CD4-positive, CD25-positive, alpha-beta regulatory T cell (primary cell): ENCODE data around the gene AMHR2. TPM values are rescaled to one million over a fixed set of nuclear protein-coding genes. Genes with fewer than 3 reads are reported as not detected.
A peak's percentile ranks its signal among the peaks of the same experiment; 100 is the strongest.
"Not testable (repeated sequence)": the region's sequence is repeated elsewhere in the genome, so short reads cannot be mapped to it uniquely, and the experiment has no call there.

Source experiments
- ATAC-seq, 2 donors: fragments of 150-1000 bp; cut with Tn5 transposase; one replicate each; pipeline ENCODE4 v1.10.0; 2021; ENCODE audit warnings: low read depth in 2 of 2, moderate number of reproducible peaks in 2 of 2, moderate library complexity in 1 of 2
- DNase-seq, 3 donors: peaks; one replicate each; pipeline versions ENCODE4 v3.0.0 to v3.0.0-alpha.2; 2012 to 2022; ENCODE audit warnings: mixed read lengths in 1 of 3
- H3K27ac ChIP-seq: one replicate; pipeline ENCODE4 v1.7.0; 2013; ENCODE audit warnings: mild to moderate bottlenecking, low read length; ENCODE audit not compliant: insufficient read depth, poor library complexity, severe bottlenecking
- H3K27me3 ChIP-seq: one replicate; pipeline ENCODE4 v1.7.0; 2013; ENCODE audit warnings: low read length; ENCODE audit not compliant: control insufficient read depth, insufficient read depth
- H3K36me3 ChIP-seq: one replicate; pipeline ENCODE4 v1.7.0; 2013; ENCODE audit warnings: mild to moderate bottlenecking, low read length, moderate library complexity; ENCODE audit not compliant: control insufficient read depth, insufficient read depth
- H3K4me1 ChIP-seq: 2 replicates; pipeline ENCODE4 v1.7.0; 2013; ENCODE audit warnings: mild to moderate bottlenecking, low read length; ENCODE audit not compliant: insufficient read depth, control insufficient read depth, poor library complexity, severe bottlenecking
- H3K4me3 ChIP-seq: one replicate; pipeline ENCODE4 v1.7.0; 2013; ENCODE audit warnings: low read depth, mild to moderate bottlenecking, low read length, moderate library complexity
- H3K9me3 ChIP-seq, 2 experiments: 1 replicate in 1 of 2; 2 replicates in 1 of 2; pipeline ENCODE4 v1.7.0; 2013; ENCODE audit warnings: low read length in 2 of 2, mild to moderate bottlenecking in 1 of 2, moderate library complexity in 1 of 2; ENCODE audit not compliant: control insufficient read depth in 2 of 2
- H3K27ac Mint-ChIP-seq, 3 donors: one replicate each; pipeline ENCODE4 v1.8.0; 2020 to 2022; ENCODE audit warnings: mild to moderate bottlenecking in 3 of 3, mixed read lengths in 3 of 3, moderate library complexity in 2 of 3
- H3K27me3 Mint-ChIP-seq: one replicate; pipeline ENCODE4 v1.8.0; 2022; ENCODE audit warnings: mild to moderate bottlenecking, mixed read lengths
- H3K36me3 Mint-ChIP-seq: one replicate; pipeline ENCODE4 v1.8.0; 2020; ENCODE audit warnings: mixed read lengths
- H3K4me1 Mint-ChIP-seq, 4 donors: one replicate each; pipeline ENCODE4 v1.8.0; 2020 to 2022; ENCODE audit warnings: mixed read lengths in 4 of 4, mild to moderate bottlenecking in 1 of 4
- H3K4me3 Mint-ChIP-seq, 4 donors: one replicate each; pipeline ENCODE4 v1.8.0; 2020 to 2022; ENCODE audit warnings: mild to moderate bottlenecking in 4 of 4, mixed read lengths in 4 of 4, moderate library complexity in 3 of 4
- H3K9me3 Mint-ChIP-seq, 7 donors: one replicate each; pipeline ENCODE4 v1.8.0; 2020 to 2022; ENCODE audit warnings: mixed read lengths in 7 of 7, mild to moderate bottlenecking in 3 of 7, moderate library complexity in 2 of 7
- polyA plus RNA-seq, 4 donors: library from polyadenylated mRNA; unstranded; fragments of 300-500 nt; fragmentation: Illumina TruSeq; gene quantifications; one replicate each; pipeline ENCODE4 v1.2.3, GENCODE V29; 2021
- total RNA-seq: library from RNA; stranded (reverse); gene quantifications from one replicate; pipeline ENCODE4 v1.2.3, GENCODE V29; 2022

Gene AMHR2
- total and polyA plus RNA-seq, 5 donors from 2014 or later: not detected

DNA sequence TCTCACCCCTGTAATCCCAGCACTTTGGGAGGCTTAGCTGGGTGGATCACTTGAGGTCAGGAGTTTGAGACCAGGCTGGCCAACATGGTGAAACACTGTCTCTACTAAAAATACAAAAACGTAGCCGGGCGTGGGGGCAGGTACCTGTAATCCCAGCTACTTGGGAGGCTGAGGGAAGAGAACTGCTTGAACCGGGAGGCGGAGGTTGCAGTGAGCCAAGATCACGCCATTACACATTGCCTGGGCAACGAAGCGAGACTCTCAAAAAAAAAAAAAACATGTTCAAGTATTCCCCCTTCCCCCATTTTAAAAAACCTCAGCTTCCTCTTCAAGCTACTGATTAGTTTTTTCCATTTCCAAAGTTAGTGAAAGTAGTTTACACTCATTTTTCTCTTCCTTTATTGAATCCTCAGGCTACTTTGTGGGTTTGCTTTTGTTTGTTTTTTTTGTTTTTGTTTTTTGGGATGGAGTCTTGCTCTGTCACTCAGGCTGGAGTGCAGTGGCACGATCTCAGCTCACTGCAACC lies 6.3 kb upstream of the AMHR2 start:
- peaks cover 17% of the 10 kb centered on the region for H3K4me1 ChIP-seq
- peak overlapping the region in 1 of 3 donors; percentile 69 for H3K27ac Mint-ChIP-seq
- H3K4me3 Mint-ChIP-seq, H3K27me3 Mint-ChIP-seq, H3K9me3 ChIP-seq, ATAC-seq, H3K27ac ChIP-seq, DNase-seq, H3K36me3 Mint-ChIP-seq, H3K27me3 ChIP-seq, H3K9me3 Mint-ChIP-seq, H3K36me3 ChIP-seq, H3K4me3 ChIP-seq: not testable (repeated sequence)
- H3K4me1 Mint-ChIP-seq: peaks cover 22 to 47% (median 27%) of the 10 kb centered on the region in 4 donors

DNA sequence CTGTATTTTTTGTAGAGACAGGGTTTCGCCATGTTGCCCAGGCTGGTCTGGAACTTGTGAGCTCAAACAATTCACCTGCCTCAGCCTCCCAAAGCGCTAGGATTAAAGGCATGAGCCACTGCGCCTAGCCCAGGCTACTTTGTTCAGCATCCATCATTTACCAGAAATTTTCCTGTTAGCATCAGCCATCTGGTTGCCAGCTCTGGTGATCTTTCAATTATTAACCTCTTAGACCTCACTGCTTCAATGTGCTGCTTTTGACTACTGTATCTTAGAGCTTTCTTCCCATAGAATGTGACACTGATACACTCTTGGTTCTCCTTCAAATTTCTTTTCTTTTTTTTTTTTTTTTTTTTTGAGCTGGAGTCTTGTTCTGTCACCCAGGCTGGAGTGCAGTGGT lies 5.4 kb upstream of the AMHR2 start:
- Mint-ChIP-seq H3K36me3 (peaks cover 3% of the 10 kb centered on the region), H3K9me3 (no peaks in the 10 kb centered on the region), H3K27me3 (no peaks in the 10 kb centered on the region), H3K4me1 (peaks cover 14 to 39% (median 20%) of the 10 kb centered on the region in 4 donors), H3K27ac (peak overlapping the region in 2 of 3 donors; percentile 33 to 69), H3K4me3 (no peak overlapping the region)
- Histone ChIP-seq H3K36me3 (peaks cover 5% of the 10 kb centered on the region), H3K4me3 (no peak overlapping the region), H3K4me1 (peaks cover 15% of the 10 kb centered on the region), H3K9me3 (no peaks in the 10 kb centered on the region), H3K27me3 (no peaks in the 10 kb centered on the region), H3K27ac (no peak overlapping the region)
- ATAC-seq (no peak), DNase-seq (no peak)

DNA sequence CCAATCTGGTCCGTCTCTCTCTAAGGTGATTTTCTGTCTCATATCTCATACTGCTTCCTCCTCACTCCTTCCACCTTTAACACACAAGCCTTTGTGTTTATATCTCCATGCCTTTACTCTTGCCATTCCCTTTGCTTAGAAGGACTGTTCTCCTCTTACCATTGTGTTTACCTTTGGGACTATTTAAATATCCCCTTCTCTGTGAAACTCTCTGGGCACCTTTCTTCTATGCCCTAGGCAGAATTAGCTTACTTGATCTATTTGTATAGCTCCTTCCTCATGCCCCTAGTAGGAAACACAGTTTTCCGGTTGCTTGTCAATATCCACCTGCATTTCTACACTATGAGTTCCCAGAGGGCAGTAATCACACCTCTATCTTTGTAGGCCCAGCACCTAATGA lies 3.9 kb upstream of the AMHR2 start:
- Histone ChIP-seq H3K4me1 (peaks cover 10% of the 10 kb centered on the region), H3K4me3 (no peak overlapping the region), H3K36me3 (no peaks in the 10 kb centered on the region), H3K27me3 (no peaks in the 10 kb centered on the region), H3K9me3 (no peaks in the 10 kb centered on the region), H3K27ac (no peak overlapping the region)
- no peak overlapping the region for H3K27ac Mint-ChIP-seq
- H3K4me1 Mint-ChIP-seq: peaks cover 8 to 35% (median 17%) of the 10 kb centered on the region in 4 donors
- no peaks in the 10 kb centered on the region for H3K9me3 Mint-ChIP-seq
- DNase-seq (no peak), ATAC-seq (no peak)
- H3K27me3 Mint-ChIP-seq: no peaks in the 10 kb centered on the region
- no peaks in the 10 kb centered on the region for H3K36me3 Mint-ChIP-seq
- H3K4me3 Mint-ChIP-seq: no peak overlapping the region

DNA sequence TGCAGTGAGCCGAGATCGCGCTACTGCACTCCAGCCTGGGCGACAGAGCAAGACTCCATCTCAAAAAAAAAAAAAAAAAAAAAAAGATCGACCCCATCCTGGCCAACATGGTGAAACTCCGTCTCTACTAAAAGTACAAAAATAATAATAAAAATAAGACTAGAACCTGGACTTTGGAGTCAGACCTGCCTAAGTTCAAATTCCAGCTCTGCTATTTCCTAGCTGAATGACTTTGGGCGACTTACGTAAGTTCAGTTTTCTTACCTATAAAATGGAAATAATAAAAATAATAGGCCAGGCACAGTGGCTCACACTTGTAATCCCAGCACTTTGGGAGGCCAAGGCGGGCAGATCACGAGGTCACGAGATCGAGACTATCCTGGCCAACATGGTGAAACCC lies 1.4 kb upstream of the AMHR2 start:
- H3K27me3 Mint-ChIP-seq, H3K27ac Mint-ChIP-seq, ATAC-seq, DNase-seq, H3K27me3 ChIP-seq, H3K27ac ChIP-seq, H3K4me3 Mint-ChIP-seq, H3K4me1 ChIP-seq, H3K9me3 ChIP-seq, H3K36me3 ChIP-seq, H3K9me3 Mint-ChIP-seq, H3K36me3 Mint-ChIP-seq, H3K4me3 ChIP-seq: not testable (repeated sequence)
- H3K4me1 Mint-ChIP-seq: peaks cover 4 to 22% (median 11%) of the 10 kb centered on the region in 4 donors

DNA sequence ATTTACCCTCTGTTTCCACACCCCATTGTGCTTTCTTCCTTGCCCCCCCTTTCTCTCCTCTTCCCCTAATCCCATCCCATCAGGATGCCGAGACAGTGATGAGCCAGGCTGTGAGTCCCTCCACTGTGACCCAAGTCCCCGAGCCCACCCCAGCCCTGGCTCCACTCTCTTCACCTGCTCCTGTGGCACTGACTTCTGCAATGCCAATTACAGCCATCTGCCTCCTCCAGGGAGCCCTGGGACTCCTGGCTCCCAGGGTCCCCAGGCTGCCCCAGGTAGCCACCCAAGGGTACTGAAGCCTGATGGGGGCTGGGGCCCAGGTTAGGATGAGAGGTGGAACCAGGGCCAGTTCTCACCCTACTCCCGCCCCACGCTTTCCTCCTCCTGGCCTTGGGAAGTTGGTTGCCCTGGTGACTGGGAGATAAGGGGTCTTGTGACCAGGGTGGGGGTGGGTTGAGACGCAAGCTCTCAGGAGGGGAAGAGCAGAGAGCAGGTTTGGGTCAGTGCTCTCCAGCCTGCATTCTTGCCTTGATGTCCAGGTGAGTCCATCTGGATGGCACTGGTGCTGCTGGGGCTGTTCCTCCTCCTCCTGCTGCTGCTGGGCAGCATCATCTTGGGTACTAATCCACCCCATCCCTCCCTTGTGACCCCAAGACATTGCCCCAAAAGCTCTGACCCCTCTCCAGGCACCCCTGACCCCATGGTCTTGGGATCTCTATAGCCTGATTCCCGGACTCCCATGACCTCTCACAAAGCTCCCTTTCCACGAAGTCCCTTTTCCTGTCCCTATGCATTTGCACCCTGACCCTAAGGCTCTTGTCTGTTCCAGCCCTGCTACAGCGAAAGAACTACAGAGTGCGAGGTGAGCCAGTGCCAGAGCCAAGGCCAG lies 1.2 kb downstream of the AMHR2 start:
- peaks cover 2 to 8% (median 6%) of the 10 kb centered on the region in 4 donors for H3K4me1 Mint-ChIP-seq
- no peaks in the 10 kb centered on the region for H3K9me3 Mint-ChIP-seq
- no peak overlapping the region for H3K4me3 ChIP-seq
- no peak for ATAC-seq
- no peaks in the 10 kb centered on the region for H3K27me3 ChIP-seq
- no peaks in the 10 kb centered on the region for H3K27me3 Mint-ChIP-seq
- peaks cover 5% of the 10 kb centered on the region for H3K4me1 ChIP-seq
- no peaks in the 10 kb centered on the region for H3K9me3 ChIP-seq
- no peak overlapping the region for H3K27ac ChIP-seq
- no peaks in the 10 kb centered on the region for H3K36me3 Mint-ChIP-seq
- no peak for DNase-seq
- peak overlapping the region in 1 of 3 donors; percentile 56 for H3K27ac Mint-ChIP-seq
- H3K36me3 ChIP-seq: no peaks in the 10 kb centered on the region
- no peak overlapping the region for H3K4me3 Mint-ChIP-seq

DNA sequence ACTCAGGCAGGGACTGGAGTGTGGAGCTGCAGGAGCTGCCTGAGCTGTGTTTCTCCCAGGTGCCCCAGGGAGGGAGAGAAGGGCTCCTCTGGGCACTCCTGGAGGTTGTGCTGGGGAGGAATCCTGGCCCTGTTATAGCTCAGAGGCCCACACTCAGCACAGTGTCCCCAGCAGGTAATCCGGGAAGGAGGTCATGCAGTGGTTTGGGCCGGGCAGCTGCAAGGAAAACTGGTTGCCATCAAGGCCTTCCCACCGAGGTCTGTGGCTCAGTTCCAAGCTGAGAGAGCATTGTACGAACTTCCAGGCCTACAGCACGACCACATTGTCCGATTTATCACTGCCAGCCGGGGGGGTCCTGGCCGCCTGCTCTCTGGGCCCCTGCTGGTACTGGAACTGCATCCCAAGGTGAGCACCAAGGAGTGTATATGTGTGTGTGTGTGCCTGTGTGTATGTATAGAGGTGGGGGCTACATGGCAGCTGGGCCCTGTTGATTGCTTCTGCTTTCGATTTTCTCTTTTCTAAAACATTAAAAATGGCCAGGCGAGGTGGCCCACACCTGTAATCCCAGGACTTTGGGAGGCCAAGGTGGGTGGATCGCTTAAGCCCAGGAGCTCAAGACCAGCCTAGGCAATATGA lies 2.0 kb downstream of the AMHR2 start:
- Mint-ChIP-seq H3K4me1 (peaks cover 2 to 7% (median 5%) of the 10 kb centered on the region in 4 donors), H3K4me3 (no peak overlapping the region), H3K27ac (peak overlapping the region in 1 of 3 donors; percentile 11), H3K36me3 (no peaks in the 10 kb centered on the region), H3K9me3 (no peaks in the 10 kb centered on the region), H3K27me3 (no peaks in the 10 kb centered on the region)
- H3K36me3 ChIP-seq: no peaks in the 10 kb centered on the region
- no peak overlapping the region for H3K4me3 ChIP-seq
- no peak overlapping the region for H3K27ac ChIP-seq
- no peaks in the 10 kb centered on the region for H3K9me3 ChIP-seq
- H3K27me3 ChIP-seq: no peaks in the 10 kb centered on the region
- ATAC-seq (no peak), DNase-seq (no peak)
- peaks cover 5% of the 10 kb centered on the region for H3K4me1 ChIP-seq

DNA sequence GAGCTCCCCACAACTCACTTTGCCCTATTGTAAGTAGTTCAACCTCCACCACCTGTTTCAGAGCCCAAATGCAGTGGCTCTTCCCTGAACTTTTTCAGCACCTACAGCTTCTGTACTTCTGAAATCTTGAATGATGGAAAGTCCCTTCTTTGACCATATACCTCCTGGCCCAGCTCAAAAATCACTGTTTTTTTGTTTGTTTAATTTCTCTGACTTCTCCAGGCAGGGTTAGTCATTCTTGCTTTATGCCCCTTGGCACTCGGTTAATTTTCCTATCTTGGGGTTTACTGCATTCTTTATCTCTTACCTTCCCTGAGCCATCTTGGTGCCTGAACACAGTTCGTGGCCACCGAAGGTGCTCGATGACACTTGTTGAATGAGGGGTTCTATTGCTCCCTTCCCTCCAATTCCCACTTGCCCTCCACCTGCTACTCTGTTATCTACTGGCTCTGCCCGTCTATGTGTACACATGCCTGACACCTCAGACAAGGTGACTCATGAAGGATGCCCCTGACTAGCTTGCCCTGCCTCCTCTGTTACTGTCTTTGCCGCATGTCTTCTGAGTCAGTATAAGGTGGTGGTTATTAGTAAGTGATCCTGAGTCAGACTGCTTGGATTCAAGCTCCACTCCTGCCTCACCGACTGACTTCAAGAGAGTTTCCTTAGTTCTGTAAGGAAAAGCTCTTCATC lies 4.4 kb downstream of the AMHR2 start:
- Histone ChIP-seq H3K4me3 (no peak overlapping the region), H3K27ac (no peak overlapping the region), H3K27me3 (no peaks in the 10 kb centered on the region), H3K36me3 (no peaks in the 10 kb centered on the region), H3K4me1 (no peaks in the 10 kb centered on the region), H3K9me3 (no peaks in the 10 kb centered on the region)
- Mint-ChIP-seq H3K27ac (peak overlapping the region in 1 of 3 donors; percentile 44), H3K4me1 (no peaks in the 10 kb centered on the region), H3K27me3 (no peaks in the 10 kb centered on the region), H3K36me3 (no peaks in the 10 kb centered on the region), H3K4me3 (no peak overlapping the region), H3K9me3 (no peaks in the 10 kb centered on the region)
- peak; percentile 76 to 81 for ATAC-seq
- peak in 1 of 3 donors; percentile 33 for DNase-seq
